D721Med (cell line): ENCODE measurements around the gene RAB29.
"Not testable (repeated sequence)": the region's sequence is repeated elsewhere in the genome, so short reads cannot be mapped to it uniquely, and the experiment has no call there.

Experiments
- DNase-seq: peaks from one replicate; pipeline ENCODE4 v3.0.0; 2011; ENCODE audit warnings: low spot score; ENCODE audit not compliant: insufficient read length
- FAIRE-seq: peaks from 2 replicates; lab custom pipeline; 2011; peaks lifted over from hg19 to GRCh38; lab: Jason Lieb, UNC
- TF ChIP-seq, protein P1 (sequence below): IDR thresholded peaks from 2 replicates; pipeline ENCODE4 v1.5.1; 2012; ENCODE audit warnings: mild to moderate bottlenecking, control low read depth; ENCODE audit not compliant: insufficient read depth; ENCODE audit errors: missing control alignments

RAB29 gene, protein sequence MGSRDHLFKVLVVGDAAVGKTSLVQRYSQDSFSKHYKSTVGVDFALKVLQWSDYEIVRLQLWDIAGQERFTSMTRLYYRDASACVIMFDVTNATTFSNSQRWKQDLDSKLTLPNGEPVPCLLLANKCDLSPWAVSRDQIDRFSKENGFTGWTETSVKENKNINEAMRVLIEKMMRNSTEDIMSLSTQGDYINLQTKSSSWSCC

DNA sequence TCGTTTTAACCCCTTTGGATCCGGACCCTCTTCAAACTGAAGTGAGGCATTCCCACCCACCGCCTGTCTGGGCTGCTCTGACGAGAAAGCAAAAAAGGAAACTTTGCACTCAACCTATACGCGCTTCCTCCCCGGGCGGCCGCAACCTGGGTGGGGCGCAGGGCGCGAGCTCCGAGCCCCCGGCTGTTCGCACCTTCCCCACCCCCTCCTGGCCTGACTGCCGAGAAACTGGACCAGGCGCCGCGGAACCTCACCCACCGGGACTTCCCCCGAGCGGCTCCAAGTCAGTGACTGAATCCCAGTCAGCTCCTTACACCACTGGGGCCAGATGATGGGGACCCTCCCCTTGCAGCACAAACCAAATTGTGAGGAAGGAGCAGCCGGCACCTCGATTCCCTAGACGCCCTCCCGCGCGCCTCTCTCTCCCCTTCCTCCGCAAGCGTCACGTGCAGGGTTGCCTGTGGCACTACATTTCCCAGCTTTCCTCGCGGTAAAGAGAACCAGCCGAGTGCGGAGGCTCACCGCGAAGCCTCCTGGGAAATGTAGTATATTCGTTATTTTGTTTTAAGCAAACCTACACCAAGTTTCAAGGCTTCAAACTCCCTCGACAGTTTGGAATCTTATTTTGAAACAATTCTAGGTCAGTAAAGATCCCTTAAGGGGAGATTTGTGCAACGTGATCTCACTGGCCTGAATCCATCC is at the start of gene RAB29:
Gene RAB29 (minus strand): TSS at position 468 of the 702 bp plus-strand sequence. CDS start 526 bp downstream, outside the sequence.
- FAIRE-seq, result no peak
- TF ChIP-seq, protein P1, sequence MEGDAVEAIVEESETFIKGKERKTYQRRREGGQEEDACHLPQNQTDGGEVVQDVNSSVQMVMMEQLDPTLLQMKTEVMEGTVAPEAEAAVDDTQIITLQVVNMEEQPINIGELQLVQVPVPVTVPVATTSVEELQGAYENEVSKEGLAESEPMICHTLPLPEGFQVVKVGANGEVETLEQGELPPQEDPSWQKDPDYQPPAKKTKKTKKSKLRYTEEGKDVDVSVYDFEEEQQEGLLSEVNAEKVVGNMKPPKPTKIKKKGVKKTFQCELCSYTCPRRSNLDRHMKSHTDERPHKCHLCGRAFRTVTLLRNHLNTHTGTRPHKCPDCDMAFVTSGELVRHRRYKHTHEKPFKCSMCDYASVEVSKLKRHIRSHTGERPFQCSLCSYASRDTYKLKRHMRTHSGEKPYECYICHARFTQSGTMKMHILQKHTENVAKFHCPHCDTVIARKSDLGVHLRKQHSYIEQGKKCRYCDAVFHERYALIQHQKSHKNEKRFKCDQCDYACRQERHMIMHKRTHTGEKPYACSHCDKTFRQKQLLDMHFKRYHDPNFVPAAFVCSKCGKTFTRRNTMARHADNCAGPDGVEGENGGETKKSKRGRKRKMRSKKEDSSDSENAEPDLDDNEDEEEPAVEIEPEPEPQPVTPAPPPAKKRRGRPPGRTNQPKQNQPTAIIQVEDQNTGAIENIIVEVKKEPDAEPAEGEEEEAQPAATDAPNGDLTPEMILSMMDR, result no peak
- DNase-seq, result no peak

DNA sequence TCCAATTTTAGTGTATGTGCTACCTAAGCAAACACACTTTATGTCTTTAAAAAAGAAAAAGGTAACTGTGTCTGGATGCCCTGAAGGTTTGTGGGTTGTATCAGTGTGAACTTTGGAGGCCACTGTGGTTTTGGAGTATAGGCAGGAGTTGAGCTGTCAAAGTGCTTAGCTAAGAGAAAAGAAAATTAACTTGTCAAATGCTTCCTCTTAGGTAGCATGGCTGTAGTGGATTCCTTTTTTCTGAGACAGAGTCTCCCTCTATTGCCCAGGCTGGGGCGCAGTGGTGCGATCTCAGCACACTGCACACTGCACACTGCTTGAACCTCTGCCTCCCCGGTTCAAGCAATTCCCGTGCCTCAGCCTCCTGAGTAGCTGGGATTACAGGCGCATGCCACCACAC is 48.9 kb upstream of the RAB29 start:
- TF ChIP-seq, protein P1, result no peak
- DNase-seq, result no peak
- no peak for FAIRE-seq

DNA sequence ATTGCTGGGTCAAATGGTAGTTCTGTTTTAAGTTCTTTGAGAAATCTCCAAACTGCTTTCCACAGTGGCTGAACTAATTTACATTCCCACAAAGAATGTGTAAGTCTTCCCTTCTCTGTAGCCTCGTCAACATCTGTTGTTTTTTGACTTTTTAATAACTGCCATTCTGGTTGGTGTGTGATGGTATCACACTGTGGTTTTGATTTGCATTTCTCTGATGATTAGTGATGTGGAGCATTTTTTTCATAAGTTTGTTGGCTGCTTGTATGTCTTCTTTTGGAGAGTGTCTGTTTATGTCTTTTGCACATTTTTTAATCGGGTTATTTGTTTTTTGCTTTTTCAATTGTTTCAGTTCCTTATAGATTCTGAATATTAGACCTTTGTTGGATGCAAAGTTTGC is 48.0 kb upstream of the RAB29 start:
- not testable (repeated sequence) for FAIRE-seq, DNase-seq

DNA sequence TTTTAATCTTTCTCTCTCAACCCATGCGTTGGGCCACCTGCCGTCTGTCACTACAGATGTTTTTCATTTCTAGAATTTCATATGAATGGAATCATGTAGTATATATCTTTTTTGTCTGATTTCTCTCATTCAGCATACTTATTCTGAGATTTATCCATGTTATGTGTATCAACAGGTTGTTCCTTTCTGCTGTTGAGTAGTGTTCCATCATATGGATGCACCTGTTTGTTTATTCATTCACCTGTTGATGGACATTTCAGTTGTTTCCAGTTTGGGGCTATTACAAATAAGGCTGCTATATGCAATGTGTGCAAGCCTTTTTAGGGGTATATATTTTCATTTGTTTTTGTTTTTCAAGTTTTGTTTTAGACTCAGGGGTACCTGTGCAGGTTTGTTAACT is 47.1 kb upstream of the RAB29 start:
- DNase-seq, result no peak
- FAIRE-seq, result no peak
- TF ChIP-seq, protein P1, result no peak

DNA sequence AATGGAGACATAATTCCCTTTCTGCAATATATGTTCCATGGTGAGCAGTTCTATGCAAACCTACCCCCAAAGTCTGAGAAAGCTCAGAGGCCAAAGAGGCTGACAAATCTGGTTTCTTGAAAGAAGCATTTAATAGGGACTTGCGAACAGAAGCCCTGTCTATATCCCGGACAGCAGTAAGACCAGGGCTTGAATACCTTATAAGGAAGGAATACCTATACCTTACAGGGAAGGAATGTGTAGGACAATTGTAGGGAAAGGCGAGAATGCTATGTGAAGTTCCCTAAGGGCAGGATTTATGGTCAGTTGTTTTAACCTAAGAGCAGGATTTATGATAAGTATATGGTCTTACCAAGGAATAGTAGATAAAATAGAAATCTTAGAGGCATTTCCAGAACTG is 42.7 kb upstream of the RAB29 start:
- DNase-seq (no peak), FAIRE-seq (no peak)
- TF ChIP-seq, protein P1, result no peak

DNA sequence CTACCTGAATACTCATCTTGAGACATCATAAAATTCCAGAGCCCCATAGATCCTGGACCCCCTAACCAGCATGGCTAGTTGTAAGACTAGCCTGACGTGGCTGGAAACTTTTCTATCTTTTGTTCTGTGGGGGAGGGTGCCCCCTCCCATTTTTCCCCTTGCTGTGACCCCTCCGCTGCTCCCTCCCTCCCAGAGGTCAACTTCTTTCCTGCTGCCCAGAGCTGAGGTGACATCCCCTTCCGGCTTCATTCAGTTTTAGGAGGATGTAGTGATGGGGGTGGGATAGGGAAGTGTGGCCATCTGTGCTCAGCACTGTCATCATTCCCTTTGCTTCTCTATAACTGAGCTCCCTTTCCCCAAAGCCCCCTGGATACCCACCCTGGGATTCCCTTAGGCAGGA is 42.1 kb upstream of the RAB29 start:
- DNase-seq, result no peak
- TF ChIP-seq, protein P1, result no peak

DNA sequence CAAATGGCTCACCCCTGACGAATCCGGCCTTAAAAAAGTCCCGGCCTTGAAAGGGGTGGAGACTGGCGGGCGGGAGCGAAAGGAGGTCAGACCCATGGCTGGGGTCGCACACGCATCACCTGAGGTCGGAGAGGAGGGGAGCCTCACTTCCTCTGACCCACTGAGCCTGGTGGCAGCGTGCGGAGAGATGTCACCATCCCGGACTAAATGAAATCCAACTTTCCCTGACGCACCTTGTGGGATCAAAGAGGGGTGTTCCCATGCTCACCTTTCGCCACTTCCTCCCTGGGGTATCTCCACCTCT is 38.4 kb upstream of the RAB29 start:
- TF ChIP-seq, protein P1, result no peak
- FAIRE-seq (no peak), DNase-seq (no peak)

More for the DNA sequence above, 42.1 kb upstream of the RAB29 start:
- no peak for FAIRE-seq
